GM23338 (cell line): Measurements from ENCODE around the gene MOB2. TPM values are rescaled to one million over a fixed set of nuclear protein-coding genes. Genes with fewer than 3 reads are reported as not detected.

Experiments used
- ATAC-seq: fragments of 200-7000 bp; cut with Tn5 transposase; 3 replicates; pipeline ENCODE4 v1.9.1; 2020
- DNase-seq: peaks from one replicate; pipeline ENCODE4 v3.0.0-alpha.2; 2015; ENCODE audit warnings: low spot score
- H2AFZ ChIP-seq: fragments of 200-600 bp; sonication (generic); 2 replicates; pipeline ENCODE4 v1.8.0; 2016; ENCODE audit warnings: antibody characterized with exemption, mild to moderate bottlenecking, moderate library complexity
- H3F3A ChIP-seq: fragments of 200-600 bp; sonication (generic); replicated peaks from 2 replicates; pipeline ENCODE4 v1.8.0; 2017; ENCODE audit warnings: antibody characterized with exemption, mixed run types, low read depth
- H3K27ac ChIP-seq: fragments of 200-600 bp; sonication (generic); 2 replicates; pipeline ENCODE4 v1.6.1; 2016; ENCODE audit warnings: low read depth
- H3K27me3 ChIP-seq: fragments of 200-600 bp; sonication (generic); 2 replicates; pipeline ENCODE4 v1.8.0; 2016; ENCODE audit warnings: mild to moderate bottlenecking, mixed run types, moderate library complexity; ENCODE audit not compliant: insufficient read depth
- H3K36me3 ChIP-seq: fragments of 200-600 bp; sonication (generic); 2 replicates; pipeline ENCODE4 v1.8.0; 2016; ENCODE audit warnings: mild to moderate bottlenecking; ENCODE audit not compliant: insufficient read depth
- H3K4me1 ChIP-seq: fragments of 200-600 bp; sonication (generic); 2 replicates; pipeline ENCODE4 v1.8.0; 2016; ENCODE audit warnings: mild to moderate bottlenecking, moderate library complexity; ENCODE audit not compliant: insufficient read depth
- H3K4me2 ChIP-seq: fragments of 200-600 bp; sonication (generic); 2 replicates; pipeline ENCODE4 v1.7.1; 2017; ENCODE audit warnings: mixed run types
- H3K4me3 ChIP-seq: fragments of 200-600 bp; sonication (generic); 2 replicates; pipeline ENCODE4 v1.6.1; 2016; ENCODE audit warnings: mixed run types
- H3K79me2 ChIP-seq: fragments of 200-600 bp; sonication (generic); replicated peaks from 2 replicates; pipeline ENCODE4 v1.8.0; 2017; ENCODE audit warnings: mild to moderate bottlenecking; ENCODE audit not compliant: insufficient read depth
- H3K9me2 ChIP-seq: fragments of 200-600 bp; sonication (generic); 2 replicates; pipeline ENCODE4 v1.8.0; 2017; ENCODE audit not compliant: insufficient read depth
- H4K20me1 ChIP-seq: fragments of 200-600 bp; sonication (generic); replicated peaks from 2 replicates; pipeline ENCODE4 v1.8.0; 2017; ENCODE audit warnings: mild to moderate bottlenecking; ENCODE audit not compliant: insufficient read depth
- H3K27ac Mint-ChIP-seq: 2 replicates; pipeline ENCODE4 v1.8.0; 2020; ENCODE audit warnings: inconsistent platforms, mild to moderate bottlenecking, moderate library complexity, mixed read lengths
- H3K27me3 Mint-ChIP-seq: 3 replicates; pipeline ENCODE4 v1.8.0; 2022; ENCODE audit warnings: low read depth, mild to moderate bottlenecking, moderate library complexity, mixed read lengths, inconsistent platforms; ENCODE audit not compliant: insufficient read depth, poor library complexity
- H3K36me3 Mint-ChIP-seq: 3 replicates; pipeline ENCODE4 v1.8.0; 2021; ENCODE audit warnings: low read depth, mild to moderate bottlenecking, inconsistent platforms, moderate library complexity, mixed read lengths
- H3K4me1 Mint-ChIP-seq: 3 replicates; pipeline ENCODE4 v1.8.0; 2020; ENCODE audit warnings: mild to moderate bottlenecking, inconsistent platforms, mixed read lengths
- H3K4me3 Mint-ChIP-seq: 3 replicates; pipeline ENCODE4 v1.8.0; 2021; ENCODE audit warnings: moderate library complexity, mild to moderate bottlenecking, inconsistent platforms, mixed read lengths
- H3K9me3 Mint-ChIP-seq: 3 replicates; pipeline ENCODE4 v1.8.0; 2020; ENCODE audit warnings: moderate library complexity, mild to moderate bottlenecking, inconsistent platforms, mixed read lengths
- CREB1 ChIP-seq: fragments of 250-450 bp; sonication (Bioruptor Pico); IDR thresholded peaks from 2 replicates; pipeline ENCODE4 v1.5.0; 2020; ENCODE audit warnings: low read depth, mild to moderate bottlenecking, moderate library complexity
- EZH2 ChIP-seq: fragments of 200-600 bp; sonication (generic); IDR thresholded peaks from one replicate; pipeline ENCODE4 v1.8.0; 2017; ENCODE audit warnings: antibody characterized with exemption, mild to moderate bottlenecking, low read depth; ENCODE audit not compliant: unreplicated experiment
- EZH2phosphoT487 ChIP-seq: fragments of 200-600 bp; sonication (generic); IDR thresholded peaks from one replicate; pipeline ENCODE4 v1.8.1; 2018; ENCODE audit warnings: antibody characterized with exemption; ENCODE audit not compliant: unreplicated experiment
- JUNB ChIP-seq: IDR thresholded peaks from one replicate; pipeline ENCODE4 v1.6.1; 2016; ENCODE audit warnings: antibody characterized with exemption; ENCODE audit not compliant: unreplicated experiment
- NANOG ChIP-seq: IDR thresholded peaks from 2 replicates; pipeline ENCODE4 v1.6.1; 2016; ENCODE audit warnings: antibody characterized with exemption, borderline replicate concordance
- STAT1 ChIP-seq: IDR thresholded peaks from one replicate; pipeline ENCODE4 v1.6.1; 2016; ENCODE audit warnings: antibody characterized with exemption; ENCODE audit not compliant: unreplicated experiment
- ZNF114 ChIP-seq: fragments of 250-450 bp; sonication (Bioruptor Pico); IDR thresholded peaks from 2 replicates; pipeline ENCODE4 v1.5.0; 2020; ENCODE audit warnings: mild to moderate bottlenecking, moderate library complexity
- ZNF331 ChIP-seq: fragments of 250-450 bp; sonication (Bioruptor Pico); IDR thresholded peaks from 2 replicates; pipeline ENCODE4 v1.5.0; 2020; ENCODE audit warnings: low read depth, mild to moderate bottlenecking, moderate library complexity
- polyA plus RNA-seq: library from polyadenylated mRNA; unstranded; fragments of >200 nt; fragmentation: Nextera tagmentation; extraction: Ambion mirVana; gene quantifications from 2 replicates; pipeline ENCODE4 v1.2.1, GENCODE V29; 2016
- total RNA-seq: library from RNA; depleted of rRNA; stranded (reverse); fragments of >200 nt; shearing (Covaris generic); gene quantifications from 2 replicates; pipeline ENCODE4 v1.2.3, GENCODE V29; 2014
- TF ChIP-seq, protein P1 (sequence below): IDR thresholded peaks from one replicate; pipeline ENCODE4 v1.6.1; 2018; ENCODE audit warnings: antibody characterized with exemption; ENCODE audit not compliant: unreplicated experiment
- TF ChIP-seq, protein P2 (sequence below): fragments of 250-450 bp; sonication (Bioruptor Pico); IDR thresholded peaks from 2 replicates; pipeline ENCODE4 v1.5.0; 2020; ENCODE audit warnings: mild to moderate bottlenecking, moderate library complexity
- TF ChIP-seq, protein P3 (sequence below): IDR thresholded peaks from 2 replicates; pipeline ENCODE4 v1.6.1; 2016; ENCODE audit warnings: antibody characterized with exemption
- TF ChIP-seq, protein P4 (sequence below), 2 experiments: fragments of 200-600 bp in 1 of 2; sonication (generic) in 1 of 2; conservative IDR thresholded peaks; 2 replicates each; pipeline versions ENCODE4 v1.5.1 to v1.6.1; 2016 to 2017; ENCODE audit warnings: antibody characterized with exemption in 2 of 2, low read depth in 2 of 2, mild to moderate bottlenecking in 2 of 2, moderate library complexity in 1 of 2

MOB2 gene
- total and polyA plus RNA-seq, 2 experiments from 2014 or later = 10.1 to 19.7 TPM

DNA sequence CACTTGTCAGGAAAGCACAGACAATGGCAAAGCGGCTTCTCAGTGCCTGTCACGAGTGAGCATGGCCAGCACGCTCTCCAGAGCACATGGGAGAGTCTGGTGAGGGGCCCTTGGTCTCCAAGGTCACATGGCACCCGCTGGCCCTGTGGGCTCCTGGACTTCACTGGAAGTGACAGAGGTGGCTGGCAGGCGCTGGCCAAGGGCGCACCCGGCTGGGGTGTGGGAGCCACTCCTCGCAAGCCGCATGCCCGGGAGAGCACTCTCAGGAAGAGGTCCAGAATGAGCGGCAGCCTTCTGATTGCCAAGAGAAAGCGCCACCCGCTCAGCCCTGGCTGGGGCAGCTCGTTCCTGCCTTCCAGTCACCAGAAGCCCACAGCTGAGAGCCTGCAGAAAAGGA lies 17.1 kb upstream of the MOB2 start:
- Histone ChIP-seq H3K9me2 (no peaks in the 10 kb centered on the region), H4K20me1 (0 out of 2 replicates have a peak, but pooled peaks cover 4% of the 10 kb centered on the region), H2AFZ (no peak overlapping the region), H3K27ac (no peak overlapping the region), H3F3A (no peaks in the 10 kb centered on the region), H3K4me3 (no peak overlapping the region), H3K4me1 (peaks cover 7% of the 10 kb centered on the region; the same call in 1 of the 2 replicates), H3K4me2 (no peak overlapping the region), H3K36me3 (no peaks in the 10 kb centered on the region), H3K27me3 (no peaks in the 10 kb centered on the region), H3K79me2 (peaks cover 19% of the 10 kb centered on the region)
- Mint-ChIP-seq H3K4me1 (peaks cover 21% of the 10 kb centered on the region), H3K27me3 (peaks cover 20% of the 10 kb centered on the region), H3K4me3 (no peak overlapping the region), H3K9me3 (peaks cover 4% of the 10 kb centered on the region; the same call in 2 of the 3 replicates), H3K36me3 (peaks cover 5% of the 10 kb centered on the region), H3K27ac (no peak overlapping the region)
- ATAC-seq (no peak), DNase-seq (no peak)
- no peak for TF ChIP-seq EZH2
- TF ChIP-seq, protein P1, sequence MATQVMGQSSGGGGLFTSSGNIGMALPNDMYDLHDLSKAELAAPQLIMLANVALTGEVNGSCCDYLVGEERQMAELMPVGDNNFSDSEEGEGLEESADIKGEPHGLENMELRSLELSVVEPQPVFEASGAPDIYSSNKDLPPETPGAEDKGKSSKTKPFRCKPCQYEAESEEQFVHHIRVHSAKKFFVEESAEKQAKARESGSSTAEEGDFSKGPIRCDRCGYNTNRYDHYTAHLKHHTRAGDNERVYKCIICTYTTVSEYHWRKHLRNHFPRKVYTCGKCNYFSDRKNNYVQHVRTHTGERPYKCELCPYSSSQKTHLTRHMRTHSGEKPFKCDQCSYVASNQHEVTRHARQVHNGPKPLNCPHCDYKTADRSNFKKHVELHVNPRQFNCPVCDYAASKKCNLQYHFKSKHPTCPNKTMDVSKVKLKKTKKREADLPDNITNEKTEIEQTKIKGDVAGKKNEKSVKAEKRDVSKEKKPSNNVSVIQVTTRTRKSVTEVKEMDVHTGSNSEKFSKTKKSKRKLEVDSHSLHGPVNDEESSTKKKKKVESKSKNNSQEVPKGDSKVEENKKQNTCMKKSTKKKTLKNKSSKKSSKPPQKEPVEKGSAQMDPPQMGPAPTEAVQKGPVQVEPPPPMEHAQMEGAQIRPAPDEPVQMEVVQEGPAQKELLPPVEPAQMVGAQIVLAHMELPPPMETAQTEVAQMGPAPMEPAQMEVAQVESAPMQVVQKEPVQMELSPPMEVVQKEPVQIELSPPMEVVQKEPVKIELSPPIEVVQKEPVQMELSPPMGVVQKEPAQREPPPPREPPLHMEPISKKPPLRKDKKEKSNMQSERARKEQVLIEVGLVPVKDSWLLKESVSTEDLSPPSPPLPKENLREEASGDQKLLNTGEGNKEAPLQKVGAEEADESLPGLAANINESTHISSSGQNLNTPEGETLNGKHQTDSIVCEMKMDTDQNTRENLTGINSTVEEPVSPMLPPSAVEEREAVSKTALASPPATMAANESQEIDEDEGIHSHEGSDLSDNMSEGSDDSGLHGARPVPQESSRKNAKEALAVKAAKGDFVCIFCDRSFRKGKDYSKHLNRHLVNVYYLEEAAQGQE = no peak
- TF ChIP-seq, protein P2, sequence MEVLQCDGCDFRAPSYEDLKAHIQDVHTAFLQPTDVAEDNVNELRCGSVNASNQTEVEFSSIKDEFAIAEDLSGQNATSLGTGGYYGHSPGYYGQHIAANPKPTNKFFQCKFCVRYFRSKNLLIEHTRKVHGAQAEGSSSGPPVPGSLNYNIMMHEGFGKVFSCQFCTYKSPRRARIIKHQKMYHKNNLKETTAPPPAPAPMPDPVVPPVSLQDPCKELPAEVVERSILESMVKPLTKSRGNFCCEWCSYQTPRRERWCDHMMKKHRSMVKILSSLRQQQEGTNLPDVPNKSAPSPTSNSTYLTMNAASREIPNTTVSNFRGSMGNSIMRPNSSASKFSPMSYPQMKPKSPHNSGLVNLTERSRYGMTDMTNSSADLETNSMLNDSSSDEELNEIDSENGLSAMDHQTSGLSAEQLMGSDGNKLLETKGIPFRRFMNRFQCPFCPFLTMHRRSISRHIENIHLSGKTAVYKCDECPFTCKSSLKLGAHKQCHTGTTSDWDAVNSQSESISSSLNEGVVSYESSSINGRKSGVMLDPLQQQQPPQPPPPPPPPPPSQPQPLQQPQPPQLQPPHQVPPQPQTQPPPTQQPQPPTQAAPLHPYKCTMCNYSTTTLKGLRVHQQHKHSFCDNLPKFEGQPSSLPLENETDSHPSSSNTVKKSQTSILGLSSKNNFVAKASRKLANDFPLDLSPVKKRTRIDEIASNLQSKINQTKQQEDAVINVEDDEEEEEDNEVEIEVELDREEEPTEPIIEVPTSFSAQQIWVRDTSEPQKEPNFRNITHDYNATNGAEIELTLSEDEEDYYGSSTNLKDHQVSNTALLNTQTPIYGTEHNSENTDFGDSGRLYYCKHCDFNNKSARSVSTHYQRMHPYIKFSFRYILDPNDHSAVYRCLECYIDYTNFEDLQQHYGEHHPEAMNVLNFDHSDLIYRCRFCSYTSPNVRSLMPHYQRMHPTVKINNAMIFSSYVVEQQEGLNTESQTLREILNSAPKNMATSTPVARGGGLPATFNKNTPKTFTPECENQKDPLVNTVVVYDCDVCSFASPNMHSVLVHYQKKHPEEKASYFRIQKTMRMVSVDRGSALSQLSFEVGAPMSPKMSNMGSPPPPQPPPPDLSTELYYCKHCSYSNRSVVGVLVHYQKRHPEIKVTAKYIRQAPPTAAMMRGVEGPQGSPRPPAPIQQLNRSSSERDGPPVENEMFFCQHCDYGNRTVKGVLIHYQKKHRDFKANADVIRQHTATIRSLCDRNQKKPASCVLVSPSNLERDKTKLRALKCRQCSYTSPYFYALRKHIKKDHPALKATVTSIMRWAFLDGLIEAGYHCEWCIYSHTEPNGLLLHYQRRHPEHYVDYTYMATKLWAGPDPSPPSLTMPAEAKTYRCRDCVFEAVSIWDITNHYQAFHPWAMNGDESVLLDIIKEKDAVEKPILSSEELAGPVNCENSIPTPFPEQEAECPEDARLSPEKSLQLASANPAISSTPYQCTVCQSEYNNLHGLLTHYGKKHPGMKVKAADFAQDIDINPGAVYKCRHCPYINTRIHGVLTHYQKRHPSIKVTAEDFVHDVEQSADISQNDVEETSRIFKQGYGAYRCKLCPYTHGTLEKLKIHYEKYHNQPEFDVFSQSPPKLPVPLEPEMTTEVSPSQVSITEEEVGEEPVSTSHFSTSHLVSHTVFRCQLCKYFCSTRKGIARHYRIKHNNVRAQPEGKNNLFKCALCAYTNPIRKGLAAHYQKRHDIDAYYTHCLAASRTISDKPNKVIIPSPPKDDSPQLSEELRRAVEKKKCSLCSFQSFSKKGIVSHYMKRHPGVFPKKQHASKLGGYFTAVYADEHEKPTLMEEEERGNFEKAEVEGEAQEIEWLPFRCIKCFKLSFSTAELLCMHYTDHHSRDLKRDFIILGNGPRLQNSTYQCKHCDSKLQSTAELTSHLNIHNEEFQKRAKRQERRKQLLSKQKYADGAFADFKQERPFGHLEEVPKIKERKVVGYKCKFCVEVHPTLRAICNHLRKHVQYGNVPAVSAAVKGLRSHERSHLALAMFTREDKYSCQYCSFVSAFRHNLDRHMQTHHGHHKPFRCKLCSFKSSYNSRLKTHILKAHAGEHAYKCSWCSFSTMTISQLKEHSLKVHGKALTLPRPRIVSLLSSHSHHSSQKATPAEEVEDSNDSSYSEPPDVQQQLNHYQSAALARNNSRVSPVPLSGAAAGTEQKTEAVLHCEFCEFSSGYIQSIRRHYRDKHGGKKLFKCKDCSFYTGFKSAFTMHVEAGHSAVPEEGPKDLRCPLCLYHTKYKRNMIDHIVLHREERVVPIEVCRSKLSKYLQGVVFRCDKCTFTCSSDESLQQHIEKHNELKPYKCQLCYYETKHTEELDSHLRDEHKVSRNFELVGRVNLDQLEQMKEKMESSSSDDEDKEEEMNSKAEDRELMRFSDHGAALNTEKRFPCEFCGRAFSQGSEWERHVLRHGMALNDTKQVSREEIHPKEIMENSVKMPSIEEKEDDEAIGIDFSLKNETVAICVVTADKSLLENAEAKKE (CRISPR knock-in tag) = no peak
- TF ChIP-seq CREB1 (CRISPR knock-in tag) = no peak
- TF ChIP-seq EZH2phosphoT487 = no peak
- no peak for TF ChIP-seq JUNB
- TF ChIP-seq STAT1 = no peak
- TF ChIP-seq ZNF331 = no peak
- TF ChIP-seq, protein P3, sequence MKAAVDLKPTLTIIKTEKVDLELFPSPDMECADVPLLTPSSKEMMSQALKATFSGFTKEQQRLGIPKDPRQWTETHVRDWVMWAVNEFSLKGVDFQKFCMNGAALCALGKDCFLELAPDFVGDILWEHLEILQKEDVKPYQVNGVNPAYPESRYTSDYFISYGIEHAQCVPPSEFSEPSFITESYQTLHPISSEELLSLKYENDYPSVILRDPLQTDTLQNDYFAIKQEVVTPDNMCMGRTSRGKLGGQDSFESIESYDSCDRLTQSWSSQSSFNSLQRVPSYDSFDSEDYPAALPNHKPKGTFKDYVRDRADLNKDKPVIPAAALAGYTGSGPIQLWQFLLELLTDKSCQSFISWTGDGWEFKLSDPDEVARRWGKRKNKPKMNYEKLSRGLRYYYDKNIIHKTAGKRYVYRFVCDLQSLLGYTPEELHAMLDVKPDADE = no peak
- no peak for TF ChIP-seq NANOG
- TF ChIP-seq ZNF114 = no peak
- TF ChIP-seq, protein P4, sequence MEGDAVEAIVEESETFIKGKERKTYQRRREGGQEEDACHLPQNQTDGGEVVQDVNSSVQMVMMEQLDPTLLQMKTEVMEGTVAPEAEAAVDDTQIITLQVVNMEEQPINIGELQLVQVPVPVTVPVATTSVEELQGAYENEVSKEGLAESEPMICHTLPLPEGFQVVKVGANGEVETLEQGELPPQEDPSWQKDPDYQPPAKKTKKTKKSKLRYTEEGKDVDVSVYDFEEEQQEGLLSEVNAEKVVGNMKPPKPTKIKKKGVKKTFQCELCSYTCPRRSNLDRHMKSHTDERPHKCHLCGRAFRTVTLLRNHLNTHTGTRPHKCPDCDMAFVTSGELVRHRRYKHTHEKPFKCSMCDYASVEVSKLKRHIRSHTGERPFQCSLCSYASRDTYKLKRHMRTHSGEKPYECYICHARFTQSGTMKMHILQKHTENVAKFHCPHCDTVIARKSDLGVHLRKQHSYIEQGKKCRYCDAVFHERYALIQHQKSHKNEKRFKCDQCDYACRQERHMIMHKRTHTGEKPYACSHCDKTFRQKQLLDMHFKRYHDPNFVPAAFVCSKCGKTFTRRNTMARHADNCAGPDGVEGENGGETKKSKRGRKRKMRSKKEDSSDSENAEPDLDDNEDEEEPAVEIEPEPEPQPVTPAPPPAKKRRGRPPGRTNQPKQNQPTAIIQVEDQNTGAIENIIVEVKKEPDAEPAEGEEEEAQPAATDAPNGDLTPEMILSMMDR (conservative IDR thresholded peaks at IDR 0.05; ENCODE audit: low read depth in 2 of 2) = no peak
